HG02884 (cell line): ENCODE data around the gene CFAP46.
"Not testable (repeated sequence)": the region's sequence is repeated elsewhere in the genome, so short reads cannot be mapped to it uniquely, and the experiment has no call there.

Source experiments
- ATAC-seq: cut with Tn5 transposase; IDR thresholded peaks from one replicate; pipeline ENCODE4 v1.9.1; 2021; ENCODE audit warnings: mild to moderate bottlenecking, moderate library complexity; ENCODE audit not compliant: unreplicated experiment

Gene CFAP46

GRCh38 chr10:132779549-132780294 is 162.6 kb downstream of the CFAP46 start:
- no peak for ATAC-seq

GRCh38 chr10:132777441-132777840 is 164.9 kb downstream of the CFAP46 start:
- no peak for ATAC-seq

GRCh38 chr10:132776821-132777220 is 165.5 kb downstream of the CFAP46 start:
- no peak for ATAC-seq

- ATAC-seq, result no peak
Measured at GRCh38 chr10:132776186-132776585, 166.2 kb downstream of the CFAP46 start.

- ATAC-seq, result no peak
Measured at GRCh38 chr10:132774902-132775863, 167.2 kb downstream of the CFAP46 start.

- ATAC-seq, result no peak
Measured at GRCh38 chr10:132774181-132774901, 168.0 kb downstream of the CFAP46 start.

- ATAC-seq, result not testable (repeated sequence)
Measured at GRCh38 chr10:132772816-132773215, 169.6 kb downstream of the CFAP46 start.

- no peak for ATAC-seq
Measured at GRCh38 chr10:132770061-132771021, 172.0 kb downstream of the CFAP46 start.

GRCh38 chr10:132768346-132769248 is 173.8 kb downstream of the CFAP46 start:
- ATAC-seq, result no peak

GRCh38 chr10:132766291-132766690 is 176.1 kb downstream of the CFAP46 start:
- no peak for ATAC-seq

GRCh38 chr10:132765435-132765834 is 176.9 kb downstream of the CFAP46 start:
- no peak for ATAC-seq

- ATAC-seq, result no peak
Measured at GRCh38 chr10:132764108-132764507, 178.3 kb downstream of the CFAP46 start.

- ATAC-seq, result no peak
Measured at GRCh38 chr10:132763545-132763944, 178.8 kb downstream of the CFAP46 start.

GRCh38 chr10:132762267-132762666 is 180.1 kb downstream of the CFAP46 start:
- ATAC-seq, result no peak

- no peak for ATAC-seq
Measured at GRCh38 chr10:132761395-132762060, 180.8 kb downstream of the CFAP46 start.

GRCh38 chr10:132758865-132759264 is 183.5 kb downstream of the CFAP46 start:
- ATAC-seq, result no peak
